Mucosa of descending colon (tissue), 3 donors: ENCODE results near the gene CAPN13. TPM values are rescaled to one million over a fixed set of nuclear protein-coding genes. Genes with fewer than 3 reads are reported as not detected.

Experiments
- ATAC-seq: fragments of 200-7000 bp; cut with Tn5 transposase; one replicate; pipeline ENCODE4 v1.9.1; 2020; ENCODE audit warnings: mild to moderate bottlenecking, moderate library complexity
- DNase-seq, 3 donors: peaks; one replicate each; pipeline ENCODE4 v3.0.0-alpha.2; 2020
- H3K36me3 ChIP-seq: fragments of 200-600 bp; one replicate; pipeline ENCODE4 v1.8.0; 2021; ENCODE audit warnings: low read depth, mild to moderate bottlenecking
- H3K4me1 ChIP-seq: fragments of 200-600 bp; one replicate; pipeline ENCODE4 v1.8.0; 2021; ENCODE audit warnings: low read depth, mild to moderate bottlenecking
- H3K4me3 ChIP-seq: fragments of 200-600 bp; one replicate; pipeline ENCODE4 v1.8.0; 2021; ENCODE audit warnings: mild to moderate bottlenecking
- H3K9me3 ChIP-seq: fragments of 200-600 bp; one replicate; pipeline ENCODE4 v1.8.0; 2021; ENCODE audit warnings: mild to moderate bottlenecking
- CTCF ChIP-seq: fragments of 200-600 bp; IDR thresholded peaks from one replicate; pipeline ENCODE4 v1.8.0; 2022; ENCODE audit warnings: antibody characterized with exemption, mild to moderate bottlenecking
- intact Hi-C, 2 donors: fragments of 100-400 bp; cut with DNase I in 1 of 2; cut with micrococcal nuclease in 1 of 2; formaldehyde crosslinking; loops; one replicate each; pipeline versions ENCODE4 v1.11.0 to v1.11.1; 2022; cut with DNase I, micrococcal nuclease
- total RNA-seq, 3 donors: library from RNA; stranded (reverse); fragmentation: NEBNext Ultra II Directional in 2 of 3; extraction: Animal tissue kit (Norgen Biotek cat#: 25700) in 2 of 3; gene quantifications; one replicate each; pipeline versions ENCODE4 v1.2.1 to v1.2.4, GENCODE V29; 2021 to 2023
- donor health status: DM: no; HTN: no; CAD: no; lungs with moderate emphysema.
- donor health status: DM: no; HTN: no; CAD: no.
- donor health status: DM: no; HTN: yes; CAD: no.

The CAPN13 gene
- total RNA-seq, 3 donors from 2014 or later = 36.7 to 88.6 (median 61.9) TPM

GRCh38 chr2:30763151-30763660 lies 44.0 kb downstream of the CAPN13 start:
- intact Hi-C loops = no loop called here
- Histone ChIP-seq H3K4me3 (no peak overlapping the region), H3K4me1 (no peaks in the 10 kb centered on the region), H3K9me3 (no peaks in the 10 kb centered on the region), H3K36me3 (no peaks in the 10 kb centered on the region)
- DNase-seq (no peak), ATAC-seq (no peak)
- TF ChIP-seq CTCF = no peak

- no peak for ATAC-seq
Observed at GRCh38 chr2:30761226-30761625, 46.0 kb downstream of the CAPN13 start.

GRCh38 chr2:30759481-30759880 lies 47.8 kb downstream of the CAPN13 start:
- ATAC-seq (no peak), DNase-seq (no peak)
- no peak for TF ChIP-seq CTCF
- Histone ChIP-seq H3K36me3 (no peaks in the 10 kb centered on the region), H3K9me3 (no peaks in the 10 kb centered on the region), H3K4me1 (no peaks in the 10 kb centered on the region), H3K4me3 (no peak overlapping the region)
- intact Hi-C loops = no loop called here

More at GRCh38 chr2:30761226-30761625, 46.0 kb downstream of the CAPN13 start:
- intact Hi-C loops = no loop called here
- no peak overlapping the region for H3K4me3 ChIP-seq
- no peak for TF ChIP-seq CTCF
- H3K9me3 ChIP-seq = no peaks in the 10 kb centered on the region
- no peaks in the 10 kb centered on the region for H3K36me3 ChIP-seq
- no peaks in the 10 kb centered on the region for H3K4me1 ChIP-seq
- DNase-seq = no peak

- no peak overlapping the region for H3K4me3 ChIP-seq
- H3K9me3 ChIP-seq = no peaks in the 10 kb centered on the region
- DNase-seq (no peak), ATAC-seq (no peak)
- H3K4me1 ChIP-seq = no peaks in the 10 kb centered on the region
- H3K36me3 ChIP-seq = no peaks in the 10 kb centered on the region
- intact Hi-C loops = no loop called here
- no peak for TF ChIP-seq CTCF
Observed at GRCh38 chr2:30758191-30758651, 49.0 kb downstream of the CAPN13 start.

GRCh38 chr2:30757749-30758148 lies 49.5 kb downstream of the CAPN13 start:
- intact Hi-C loops = no loop called here
- Histone ChIP-seq H3K4me3 (no peak overlapping the region), H3K36me3 (no peaks in the 10 kb centered on the region), H3K4me1 (no peaks in the 10 kb centered on the region), H3K9me3 (no peaks in the 10 kb centered on the region)
- ATAC-seq (no peak), DNase-seq (no peak)
- TF ChIP-seq CTCF = no peak

- Histone ChIP-seq H3K36me3 (no peaks in the 10 kb centered on the region), H3K4me1 (no peaks in the 10 kb centered on the region), H3K9me3 (no peaks in the 10 kb centered on the region), H3K4me3 (no peak overlapping the region)
- DNase-seq (no peak), ATAC-seq (no peak)
- intact Hi-C loops = no loop called here
- no peak for TF ChIP-seq CTCF
Observed at GRCh38 chr2:30756971-30757370, 50.3 kb downstream of the CAPN13 start.
